ENCODE results near the gene SKAP2. TPM values are rescaled to one million over a fixed set of nuclear protein-coding genes. Genes with fewer than 3 reads are reported as not detected.

The SKAP2 gene
- total and polyA plus RNA-seq, 2 experiments from 2014 or later, result 2.5 to 4.4 TPM

DNA sequence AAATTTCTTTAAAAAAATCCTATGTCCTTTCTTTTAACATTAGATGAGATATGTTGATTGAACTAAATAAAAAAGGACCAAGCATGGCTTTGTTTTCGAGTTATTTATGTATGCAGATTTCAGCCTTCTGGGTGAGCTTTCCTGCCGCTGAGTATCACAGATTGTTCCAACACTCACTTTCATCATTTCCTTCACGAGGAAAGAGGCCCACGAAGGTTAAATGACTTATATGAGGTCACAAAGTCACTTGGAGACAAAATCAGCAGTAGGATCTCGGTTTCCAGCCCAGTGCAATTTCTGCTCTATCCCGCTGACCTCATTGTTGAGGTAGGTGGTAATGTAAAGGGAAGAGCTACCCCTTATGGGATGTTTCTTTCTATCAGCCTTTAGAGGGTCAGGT, 226.8 kb downstream of the SKAP2 start:
- TF ChIP-seq ZNF331 (CRISPR knock-in tag; IDR thresholded peaks at IDR 0.05; ENCODE audit: low read depth), result no peak
- no peak for TF ChIP-seq POLR2AphosphoS5 (IDR thresholded peaks at IDR 0.05; ENCODE audit: low read depth)
- no peak for TF ChIP-seq STAT1 (IDR thresholded peaks at IDR 0.05; ENCODE audit: unreplicated experiment)
- TF ChIP-seq, protein P1, sequence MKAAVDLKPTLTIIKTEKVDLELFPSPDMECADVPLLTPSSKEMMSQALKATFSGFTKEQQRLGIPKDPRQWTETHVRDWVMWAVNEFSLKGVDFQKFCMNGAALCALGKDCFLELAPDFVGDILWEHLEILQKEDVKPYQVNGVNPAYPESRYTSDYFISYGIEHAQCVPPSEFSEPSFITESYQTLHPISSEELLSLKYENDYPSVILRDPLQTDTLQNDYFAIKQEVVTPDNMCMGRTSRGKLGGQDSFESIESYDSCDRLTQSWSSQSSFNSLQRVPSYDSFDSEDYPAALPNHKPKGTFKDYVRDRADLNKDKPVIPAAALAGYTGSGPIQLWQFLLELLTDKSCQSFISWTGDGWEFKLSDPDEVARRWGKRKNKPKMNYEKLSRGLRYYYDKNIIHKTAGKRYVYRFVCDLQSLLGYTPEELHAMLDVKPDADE (IDR thresholded peaks at IDR 0.05), result no peak
- no peak for TF ChIP-seq JUNB (IDR thresholded peaks at IDR 0.05; ENCODE audit: unreplicated experiment)
- no peaks in the 10 kb centered on the region for H3K36me3 Mint-ChIP-seq (ENCODE audit: low read depth)
- no peaks in the 10 kb centered on the region for H3K4me1 Mint-ChIP-seq
- no peak for DNase-seq (ENCODE audit: low spot score)
- no peaks in the 10 kb centered on the region for H3K79me2 ChIP-seq (replicated peaks; ENCODE audit: insufficient read depth)
- no peak overlapping the region for H3K27ac ChIP-seq (ENCODE audit: low read depth)
- H2AFZ ChIP-seq, result no peak overlapping the region
- no peaks in the 10 kb centered on the region for H3K27me3 ChIP-seq (ENCODE audit: insufficient read depth)
- no peak overlapping the region for H3K4me3 ChIP-seq
- H3F3A ChIP-seq (replicated peaks; ENCODE audit: low read depth), result no peaks in the 10 kb centered on the region
- no peak for ATAC-seq
- no peak overlapping the region for H3K27ac Mint-ChIP-seq
- no peaks in the 10 kb centered on the region for H3K9me3 Mint-ChIP-seq
- H3K27me3 Mint-ChIP-seq (ENCODE audit: insufficient read depth, low read depth, poor library complexity), result no peaks in the 10 kb centered on the region
- H3K4me1 ChIP-seq (ENCODE audit: insufficient read depth), result no peaks in the 10 kb centered on the region
- H4K20me1 ChIP-seq (replicated peaks; ENCODE audit: insufficient read depth), result no peaks in the 10 kb centered on the region
- no peaks in the 10 kb centered on the region; the same call in 1 of the 2 replicates for H3K9me2 ChIP-seq (ENCODE audit: insufficient read depth)
- no peak overlapping the region for H3K4me3 Mint-ChIP-seq
- H3K36me3 ChIP-seq (ENCODE audit: insufficient read depth), result no peaks in the 10 kb centered on the region
- no peak overlapping the region for H3K4me2 ChIP-seq

DNA sequence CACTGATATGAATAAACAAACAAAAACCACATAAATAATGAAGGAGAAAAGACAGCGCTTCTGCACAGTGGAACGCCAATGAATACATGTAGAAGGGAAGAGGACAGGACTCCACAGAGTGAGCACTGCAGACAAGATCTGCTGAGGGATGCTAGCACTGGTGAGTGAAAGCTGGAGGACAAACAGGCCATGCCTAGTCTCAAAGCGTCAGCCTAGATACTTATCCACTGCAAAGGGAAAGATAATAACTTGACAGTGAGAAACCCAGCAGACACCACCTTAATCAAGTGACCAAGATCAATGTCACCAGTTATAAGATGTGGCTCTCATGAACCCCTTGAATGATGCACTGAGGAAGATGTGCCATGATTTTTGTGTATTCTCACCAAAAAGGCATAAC, 227.6 kb downstream of the SKAP2 start:
- Histone ChIP-seq H3K4me1 (ENCODE audit: insufficient read depth) (no peaks in the 10 kb centered on the region), H3K9me2 (ENCODE audit: insufficient read depth) (no peaks in the 10 kb centered on the region; the same call in 1 of the 2 replicates), H3K4me3 (no peak overlapping the region), H3K27ac (ENCODE audit: low read depth) (no peak overlapping the region), H3K79me2 (replicated peaks; ENCODE audit: insufficient read depth) (no peaks in the 10 kb centered on the region), H3K27me3 (ENCODE audit: insufficient read depth) (no peaks in the 10 kb centered on the region), H2AFZ (no peak overlapping the region), H3F3A (replicated peaks; ENCODE audit: low read depth) (no peaks in the 10 kb centered on the region), H3K36me3 (ENCODE audit: insufficient read depth) (no peaks in the 10 kb centered on the region), H4K20me1 (replicated peaks; ENCODE audit: insufficient read depth) (no peaks in the 10 kb centered on the region), H3K4me2 (no peak overlapping the region)
- no peak overlapping the region for H3K27ac Mint-ChIP-seq
- H3K4me1 Mint-ChIP-seq, result no peaks in the 10 kb centered on the region
- peaks cover 3% of the 10 kb centered on the region for H3K27me3 Mint-ChIP-seq (ENCODE audit: insufficient read depth, low read depth, poor library complexity)
- H3K9me3 Mint-ChIP-seq, result no peaks in the 10 kb centered on the region
- DNase-seq (ENCODE audit: low spot score) (no peak), ATAC-seq (no peak)
- no peak overlapping the region for H3K4me3 Mint-ChIP-seq
- no peaks in the 10 kb centered on the region for H3K36me3 Mint-ChIP-seq (ENCODE audit: low read depth)
- TF ChIP-seq, protein P2, sequence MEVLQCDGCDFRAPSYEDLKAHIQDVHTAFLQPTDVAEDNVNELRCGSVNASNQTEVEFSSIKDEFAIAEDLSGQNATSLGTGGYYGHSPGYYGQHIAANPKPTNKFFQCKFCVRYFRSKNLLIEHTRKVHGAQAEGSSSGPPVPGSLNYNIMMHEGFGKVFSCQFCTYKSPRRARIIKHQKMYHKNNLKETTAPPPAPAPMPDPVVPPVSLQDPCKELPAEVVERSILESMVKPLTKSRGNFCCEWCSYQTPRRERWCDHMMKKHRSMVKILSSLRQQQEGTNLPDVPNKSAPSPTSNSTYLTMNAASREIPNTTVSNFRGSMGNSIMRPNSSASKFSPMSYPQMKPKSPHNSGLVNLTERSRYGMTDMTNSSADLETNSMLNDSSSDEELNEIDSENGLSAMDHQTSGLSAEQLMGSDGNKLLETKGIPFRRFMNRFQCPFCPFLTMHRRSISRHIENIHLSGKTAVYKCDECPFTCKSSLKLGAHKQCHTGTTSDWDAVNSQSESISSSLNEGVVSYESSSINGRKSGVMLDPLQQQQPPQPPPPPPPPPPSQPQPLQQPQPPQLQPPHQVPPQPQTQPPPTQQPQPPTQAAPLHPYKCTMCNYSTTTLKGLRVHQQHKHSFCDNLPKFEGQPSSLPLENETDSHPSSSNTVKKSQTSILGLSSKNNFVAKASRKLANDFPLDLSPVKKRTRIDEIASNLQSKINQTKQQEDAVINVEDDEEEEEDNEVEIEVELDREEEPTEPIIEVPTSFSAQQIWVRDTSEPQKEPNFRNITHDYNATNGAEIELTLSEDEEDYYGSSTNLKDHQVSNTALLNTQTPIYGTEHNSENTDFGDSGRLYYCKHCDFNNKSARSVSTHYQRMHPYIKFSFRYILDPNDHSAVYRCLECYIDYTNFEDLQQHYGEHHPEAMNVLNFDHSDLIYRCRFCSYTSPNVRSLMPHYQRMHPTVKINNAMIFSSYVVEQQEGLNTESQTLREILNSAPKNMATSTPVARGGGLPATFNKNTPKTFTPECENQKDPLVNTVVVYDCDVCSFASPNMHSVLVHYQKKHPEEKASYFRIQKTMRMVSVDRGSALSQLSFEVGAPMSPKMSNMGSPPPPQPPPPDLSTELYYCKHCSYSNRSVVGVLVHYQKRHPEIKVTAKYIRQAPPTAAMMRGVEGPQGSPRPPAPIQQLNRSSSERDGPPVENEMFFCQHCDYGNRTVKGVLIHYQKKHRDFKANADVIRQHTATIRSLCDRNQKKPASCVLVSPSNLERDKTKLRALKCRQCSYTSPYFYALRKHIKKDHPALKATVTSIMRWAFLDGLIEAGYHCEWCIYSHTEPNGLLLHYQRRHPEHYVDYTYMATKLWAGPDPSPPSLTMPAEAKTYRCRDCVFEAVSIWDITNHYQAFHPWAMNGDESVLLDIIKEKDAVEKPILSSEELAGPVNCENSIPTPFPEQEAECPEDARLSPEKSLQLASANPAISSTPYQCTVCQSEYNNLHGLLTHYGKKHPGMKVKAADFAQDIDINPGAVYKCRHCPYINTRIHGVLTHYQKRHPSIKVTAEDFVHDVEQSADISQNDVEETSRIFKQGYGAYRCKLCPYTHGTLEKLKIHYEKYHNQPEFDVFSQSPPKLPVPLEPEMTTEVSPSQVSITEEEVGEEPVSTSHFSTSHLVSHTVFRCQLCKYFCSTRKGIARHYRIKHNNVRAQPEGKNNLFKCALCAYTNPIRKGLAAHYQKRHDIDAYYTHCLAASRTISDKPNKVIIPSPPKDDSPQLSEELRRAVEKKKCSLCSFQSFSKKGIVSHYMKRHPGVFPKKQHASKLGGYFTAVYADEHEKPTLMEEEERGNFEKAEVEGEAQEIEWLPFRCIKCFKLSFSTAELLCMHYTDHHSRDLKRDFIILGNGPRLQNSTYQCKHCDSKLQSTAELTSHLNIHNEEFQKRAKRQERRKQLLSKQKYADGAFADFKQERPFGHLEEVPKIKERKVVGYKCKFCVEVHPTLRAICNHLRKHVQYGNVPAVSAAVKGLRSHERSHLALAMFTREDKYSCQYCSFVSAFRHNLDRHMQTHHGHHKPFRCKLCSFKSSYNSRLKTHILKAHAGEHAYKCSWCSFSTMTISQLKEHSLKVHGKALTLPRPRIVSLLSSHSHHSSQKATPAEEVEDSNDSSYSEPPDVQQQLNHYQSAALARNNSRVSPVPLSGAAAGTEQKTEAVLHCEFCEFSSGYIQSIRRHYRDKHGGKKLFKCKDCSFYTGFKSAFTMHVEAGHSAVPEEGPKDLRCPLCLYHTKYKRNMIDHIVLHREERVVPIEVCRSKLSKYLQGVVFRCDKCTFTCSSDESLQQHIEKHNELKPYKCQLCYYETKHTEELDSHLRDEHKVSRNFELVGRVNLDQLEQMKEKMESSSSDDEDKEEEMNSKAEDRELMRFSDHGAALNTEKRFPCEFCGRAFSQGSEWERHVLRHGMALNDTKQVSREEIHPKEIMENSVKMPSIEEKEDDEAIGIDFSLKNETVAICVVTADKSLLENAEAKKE (CRISPR knock-in tag; IDR thresholded peaks at IDR 0.05), result no peak
- TF ChIP-seq, protein P1 (IDR thresholded peaks at IDR 0.05), result no peak
- TF ChIP-seq EZH2 (IDR thresholded peaks at IDR 0.05; ENCODE audit: low read depth, unreplicated experiment) (no peak), CREB1 (CRISPR knock-in tag; IDR thresholded peaks at IDR 0.05; ENCODE audit: low read depth) (no peak), ZNF114 (CRISPR knock-in tag; IDR thresholded peaks at IDR 0.05) (no peak), EZH2phosphoT487 (IDR thresholded peaks at IDR 0.05; ENCODE audit: unreplicated experiment) (no peak), JUNB (IDR thresholded peaks at IDR 0.05; ENCODE audit: unreplicated experiment) (no peak), ZNF331 (CRISPR knock-in tag; IDR thresholded peaks at IDR 0.05; ENCODE audit: low read depth) (no peak), STAT1 (IDR thresholded peaks at IDR 0.05; ENCODE audit: unreplicated experiment) (no peak), NANOG (IDR thresholded peaks at IDR 0.05; ENCODE audit: borderline replicate concordance) (no peak)
- TF ChIP-seq, protein P3, sequence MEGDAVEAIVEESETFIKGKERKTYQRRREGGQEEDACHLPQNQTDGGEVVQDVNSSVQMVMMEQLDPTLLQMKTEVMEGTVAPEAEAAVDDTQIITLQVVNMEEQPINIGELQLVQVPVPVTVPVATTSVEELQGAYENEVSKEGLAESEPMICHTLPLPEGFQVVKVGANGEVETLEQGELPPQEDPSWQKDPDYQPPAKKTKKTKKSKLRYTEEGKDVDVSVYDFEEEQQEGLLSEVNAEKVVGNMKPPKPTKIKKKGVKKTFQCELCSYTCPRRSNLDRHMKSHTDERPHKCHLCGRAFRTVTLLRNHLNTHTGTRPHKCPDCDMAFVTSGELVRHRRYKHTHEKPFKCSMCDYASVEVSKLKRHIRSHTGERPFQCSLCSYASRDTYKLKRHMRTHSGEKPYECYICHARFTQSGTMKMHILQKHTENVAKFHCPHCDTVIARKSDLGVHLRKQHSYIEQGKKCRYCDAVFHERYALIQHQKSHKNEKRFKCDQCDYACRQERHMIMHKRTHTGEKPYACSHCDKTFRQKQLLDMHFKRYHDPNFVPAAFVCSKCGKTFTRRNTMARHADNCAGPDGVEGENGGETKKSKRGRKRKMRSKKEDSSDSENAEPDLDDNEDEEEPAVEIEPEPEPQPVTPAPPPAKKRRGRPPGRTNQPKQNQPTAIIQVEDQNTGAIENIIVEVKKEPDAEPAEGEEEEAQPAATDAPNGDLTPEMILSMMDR (conservative IDR thresholded peaks at IDR 0.05; ENCODE audit: low read depth in 2 of 2), result no peak

Measured in GM23338 (cell line).